GM18861 (cell line): ENCODE measurements around the gene CTF1.
"Not testable (repeated sequence)": the region's sequence is repeated elsewhere in the genome, so short reads cannot be mapped to it uniquely, and the experiment has no call there.

Experiments used
- ATAC-seq: cut with Tn5 transposase; IDR thresholded peaks from one replicate; pipeline ENCODE4 v1.9.1; 2021; ENCODE audit not compliant: unreplicated experiment

Gene CTF1

DNA sequence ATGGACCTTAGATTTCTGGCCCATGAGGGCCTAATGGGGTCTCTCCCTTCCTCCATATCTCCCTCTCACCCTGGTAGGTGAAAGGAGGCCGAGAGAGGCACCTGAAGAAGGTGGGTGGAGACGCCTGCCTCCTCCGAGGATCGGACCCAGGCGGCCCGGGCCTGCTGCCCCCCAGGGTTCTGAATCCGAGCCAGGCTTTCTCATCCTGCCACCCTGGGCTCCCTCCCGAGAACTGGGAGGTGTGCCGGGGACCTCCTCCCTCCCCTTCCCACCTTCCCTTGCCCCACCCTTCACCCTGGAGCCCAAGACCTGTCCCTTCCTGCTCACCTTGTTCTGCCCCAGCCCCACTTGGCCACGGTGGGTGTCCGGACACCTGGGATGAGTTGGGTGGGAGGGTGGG, 32.0 kb downstream of the CTF1 start:
- ATAC-seq = no peak

DNA sequence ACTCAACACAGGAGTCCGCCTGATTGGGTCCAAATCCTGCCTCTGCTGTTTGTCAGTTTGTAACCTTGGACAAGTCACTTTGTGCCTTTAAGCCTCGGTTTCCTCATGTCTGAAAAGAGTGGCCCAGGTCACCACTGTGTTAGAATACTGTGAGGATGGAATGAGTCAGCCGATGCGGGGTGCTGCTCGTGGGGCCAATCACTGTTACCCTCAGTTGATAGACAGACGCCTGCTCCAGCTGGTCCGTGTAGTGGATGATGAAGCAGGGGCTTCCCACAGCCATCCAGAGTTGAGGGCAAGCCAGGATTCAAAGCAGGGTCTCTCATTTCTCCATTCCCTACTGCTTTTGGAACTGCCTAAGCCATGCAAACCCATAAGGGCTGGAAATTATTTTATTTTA, 32.8 kb downstream of the CTF1 start:
- no peak for ATAC-seq

DNA sequence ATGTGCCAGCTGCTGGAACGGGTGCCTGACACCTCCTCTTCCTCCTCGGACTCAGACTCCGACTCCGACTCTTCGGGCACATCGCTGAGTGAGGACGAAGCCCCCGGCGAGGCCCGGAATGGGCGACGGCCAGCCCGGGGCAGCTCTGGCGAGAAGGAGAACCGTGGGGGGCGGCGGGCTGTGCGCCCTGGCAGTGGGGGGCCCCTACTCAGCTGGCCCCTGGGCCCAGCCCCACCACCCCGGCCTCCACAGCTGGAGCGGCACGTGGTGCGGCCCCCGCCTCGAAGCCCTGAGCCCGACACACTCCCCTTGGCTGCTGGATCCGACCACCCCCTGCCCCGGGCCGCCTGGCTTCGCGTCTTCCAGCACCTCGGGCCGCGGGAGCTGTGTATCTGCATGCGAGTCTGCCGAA, 33.8 kb downstream of the CTF1 start:
- ATAC-seq = no peak

DNA sequence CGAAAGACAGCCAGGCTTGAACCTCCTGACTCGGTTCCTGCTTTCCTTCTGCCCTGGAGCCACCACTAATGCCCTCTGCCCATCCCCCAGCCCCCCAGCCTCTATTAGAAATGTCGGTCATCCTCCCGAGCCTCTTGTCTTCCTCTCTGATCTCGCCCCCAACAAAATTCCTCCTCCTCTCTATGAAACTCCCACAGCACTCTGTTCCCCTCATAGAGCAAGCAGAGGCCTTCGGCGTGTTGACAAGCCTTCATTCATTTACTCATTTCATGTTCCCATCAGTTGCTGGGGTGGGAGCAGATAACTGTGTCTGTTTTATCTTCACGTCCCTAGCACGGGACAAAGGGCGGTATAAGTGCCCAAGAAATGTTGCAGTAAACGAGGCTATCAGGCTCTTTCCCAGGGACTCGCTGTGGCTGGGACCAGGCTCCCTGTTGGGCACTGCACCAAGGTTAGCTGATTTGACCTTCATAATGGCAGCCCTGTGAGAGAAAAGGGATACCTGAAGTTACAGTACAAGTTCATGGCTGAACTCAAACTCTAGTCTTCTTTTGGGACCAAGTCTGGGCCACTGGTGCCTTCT, 34.7 kb downstream of the CTF1 start:
- ATAC-seq = no peak

DNA sequence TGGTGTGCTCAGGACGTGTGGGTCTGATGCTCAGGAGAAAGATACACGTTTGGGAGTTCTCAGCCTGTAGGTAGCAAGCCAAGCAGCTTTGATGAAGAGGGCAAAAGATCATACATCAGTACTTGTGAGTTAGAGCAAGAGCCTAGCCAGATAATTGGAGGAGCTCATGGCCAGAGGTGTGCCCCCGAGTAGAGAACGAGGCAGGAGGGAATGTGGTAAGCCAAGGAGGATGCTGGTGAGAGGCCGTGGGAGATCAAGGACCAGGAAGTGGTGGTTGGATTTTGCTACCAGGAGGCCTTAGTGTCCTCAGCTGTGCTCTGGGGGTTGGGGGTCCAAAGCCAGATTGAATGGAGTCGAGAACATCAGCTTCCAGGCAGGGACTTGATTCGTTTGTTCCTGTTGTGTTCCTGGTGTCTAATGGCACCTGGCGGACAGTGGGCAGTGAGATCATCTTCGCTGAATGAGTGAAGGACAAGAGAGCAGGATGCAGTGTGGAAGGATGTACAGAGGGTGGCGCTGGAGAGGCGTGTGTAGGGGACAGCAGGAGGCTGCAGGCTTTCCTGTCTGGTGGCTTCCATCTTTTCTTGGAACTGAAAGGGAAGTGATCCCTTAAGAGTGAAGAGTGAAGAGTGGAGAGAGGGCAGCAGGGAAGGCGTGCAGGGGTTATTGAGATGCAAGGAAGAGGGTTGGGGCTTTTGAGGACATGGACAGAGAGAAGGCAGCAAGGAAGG, 38.6 kb downstream of the CTF1 start:
- no peak for ATAC-seq

DNA sequence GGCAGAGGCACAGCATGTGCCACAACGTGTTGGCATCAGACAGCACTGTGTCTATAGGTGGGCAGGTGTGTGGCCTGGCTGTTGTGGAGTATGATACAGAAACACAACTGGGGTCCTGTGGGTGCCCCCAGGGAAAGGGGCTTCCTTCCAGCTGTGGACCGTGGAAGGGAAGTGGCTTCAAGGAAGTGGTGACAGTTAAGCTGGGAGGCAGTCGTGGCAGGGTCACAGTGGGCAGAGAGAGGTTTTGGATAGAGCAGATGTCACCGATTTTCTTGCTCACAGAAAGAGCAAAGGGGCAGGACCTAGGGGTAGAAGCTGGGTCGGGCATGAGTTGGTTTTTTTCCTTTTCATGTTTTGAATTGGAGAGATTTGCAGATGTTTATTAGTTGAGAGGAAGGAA, 41.3 kb downstream of the CTF1 start:
- no peak for ATAC-seq

DNA sequence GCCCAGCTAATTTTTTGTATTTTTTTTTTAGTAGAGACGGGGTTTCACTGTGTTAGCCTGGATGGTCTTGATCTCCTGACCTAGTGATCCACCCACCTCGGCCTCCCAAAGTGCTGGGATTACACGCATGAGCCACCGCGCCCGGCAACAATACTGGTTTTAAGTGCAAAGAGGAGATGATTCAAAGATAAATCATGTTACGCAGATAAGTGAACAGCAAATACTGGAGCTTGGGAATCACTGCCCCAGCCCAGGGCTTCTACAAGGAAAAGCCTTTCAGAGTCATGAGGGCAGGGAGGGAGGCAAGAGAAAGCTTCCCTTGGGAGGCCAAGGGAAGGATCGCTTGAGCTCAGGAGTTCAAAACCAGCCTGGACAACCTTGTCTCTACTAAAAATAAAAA, 43.2 kb downstream of the CTF1 start:
- ATAC-seq = not testable (repeated sequence)

DNA sequence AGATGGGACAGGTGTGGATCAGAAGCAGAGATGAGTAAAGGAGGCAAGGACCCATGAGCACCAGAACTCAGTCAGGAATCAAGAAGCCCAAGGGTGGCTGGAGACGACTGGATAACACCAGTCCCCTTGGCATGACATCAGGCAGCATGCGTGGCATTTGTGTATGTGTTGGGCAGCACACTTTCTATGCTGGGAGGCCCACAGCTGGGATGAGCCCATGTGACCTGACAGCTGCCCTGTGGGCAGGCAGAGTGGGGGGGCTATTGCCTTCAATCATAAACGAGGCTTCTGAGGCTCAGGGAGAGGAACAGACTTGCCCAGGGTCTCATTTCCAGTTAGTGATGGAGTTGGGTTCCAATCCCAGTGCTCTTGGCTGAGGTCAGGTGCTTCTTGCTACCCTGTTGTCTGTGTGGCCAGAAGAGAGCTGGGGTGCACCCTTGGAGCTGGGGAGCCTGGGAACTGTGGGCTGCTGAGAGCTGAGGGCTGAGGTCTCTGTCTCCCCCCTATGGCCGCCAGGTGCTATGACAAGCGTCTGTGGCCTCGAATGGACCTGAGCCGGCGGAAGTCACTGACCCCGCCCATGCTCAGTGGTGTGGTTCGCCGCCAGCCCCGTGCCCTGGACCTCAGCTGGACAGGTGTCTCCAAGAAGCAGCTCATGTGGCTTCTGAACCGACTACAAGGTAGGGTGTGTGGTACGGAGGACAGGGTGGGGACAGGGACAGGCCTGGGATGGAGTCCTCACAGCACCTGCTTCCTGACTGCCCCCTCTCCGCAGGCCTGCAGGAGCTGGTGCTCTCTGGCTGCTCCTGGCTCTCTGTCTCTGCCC, 45.4 kb downstream of the CTF1 start:
- ATAC-seq = peak; percentile 63

DNA sequence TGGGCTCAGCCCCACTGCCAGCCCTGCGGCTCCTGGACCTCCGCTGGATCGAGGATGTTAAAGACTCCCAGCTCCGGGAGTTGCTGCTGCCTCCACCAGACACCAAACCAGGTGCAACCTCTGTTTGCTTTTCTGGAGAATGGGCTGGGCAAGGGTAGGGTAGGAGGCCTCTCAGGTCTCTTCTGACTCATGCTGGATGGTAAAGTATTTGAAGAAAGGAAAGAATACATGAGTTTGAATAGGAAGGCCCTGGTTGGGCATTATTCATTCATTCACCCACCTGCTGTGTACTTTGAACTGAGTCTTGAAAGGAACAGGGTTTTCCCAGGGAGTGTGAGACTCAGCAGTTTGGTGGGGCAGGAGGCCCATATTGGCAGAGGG, 46.0 kb downstream of the CTF1 start:
- no peak for ATAC-seq

DNA sequence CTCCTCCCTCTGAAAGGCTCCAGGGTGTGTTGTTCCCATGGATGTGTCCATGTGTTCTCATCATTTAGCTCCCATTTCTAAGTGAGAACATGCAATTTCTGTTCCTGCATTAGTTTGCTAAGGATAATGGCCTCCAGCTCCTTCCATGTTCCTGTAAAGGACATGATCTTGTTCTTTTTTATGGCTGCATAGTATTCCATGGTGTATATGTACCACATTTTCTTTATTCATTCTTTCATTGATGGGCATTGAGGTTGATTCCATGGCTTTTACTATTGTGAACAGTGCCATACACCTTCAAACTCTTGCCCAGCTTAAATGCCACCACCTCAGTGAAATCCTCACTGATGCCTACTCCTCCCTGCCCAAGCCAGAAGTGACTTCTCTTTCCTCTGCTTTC, 47.9 kb downstream of the CTF1 start:
- no peak for ATAC-seq

DNA sequence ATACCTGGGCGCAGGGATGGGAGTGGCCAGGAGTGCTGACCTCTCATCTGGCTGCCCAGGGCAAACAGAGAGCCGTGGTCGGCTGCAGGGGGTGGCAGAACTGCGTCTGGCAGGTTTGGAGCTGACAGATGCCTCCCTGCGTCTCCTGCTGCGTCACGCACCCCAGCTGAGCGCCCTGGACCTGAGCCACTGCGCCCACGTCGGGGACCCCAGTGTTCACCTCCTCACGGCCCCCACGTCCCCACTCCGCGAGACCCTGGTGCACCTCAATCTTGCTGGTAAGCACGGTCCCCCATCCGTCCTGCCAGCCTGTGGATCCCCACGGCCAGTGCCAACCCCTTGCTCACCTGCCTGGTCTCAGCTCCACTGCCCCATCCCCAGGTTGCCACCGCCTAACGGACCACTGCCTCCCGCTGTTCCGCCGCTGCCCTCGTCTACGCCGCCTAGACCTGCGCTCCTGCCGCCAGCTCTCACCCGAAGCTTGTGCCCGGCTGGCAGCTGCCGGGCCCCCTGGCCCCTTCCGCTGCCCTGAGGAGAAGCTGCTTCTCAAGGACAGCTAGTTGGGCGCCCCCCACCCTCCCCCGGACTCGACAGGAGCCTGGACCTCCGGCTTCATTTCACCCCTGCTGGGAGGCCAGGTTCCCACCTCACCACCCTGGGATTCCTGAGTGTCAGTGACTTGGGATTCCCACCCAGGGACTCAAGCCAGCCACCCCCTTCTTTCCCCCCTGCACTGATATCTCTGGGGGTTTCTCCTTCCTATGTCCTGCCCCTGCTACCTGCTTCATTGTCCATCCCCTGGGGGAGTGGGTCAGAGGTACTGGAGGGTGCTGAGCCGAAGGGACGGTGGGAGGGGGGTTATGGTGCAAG, 50.5 kb downstream of the CTF1 start:
- no peak for ATAC-seq

DNA sequence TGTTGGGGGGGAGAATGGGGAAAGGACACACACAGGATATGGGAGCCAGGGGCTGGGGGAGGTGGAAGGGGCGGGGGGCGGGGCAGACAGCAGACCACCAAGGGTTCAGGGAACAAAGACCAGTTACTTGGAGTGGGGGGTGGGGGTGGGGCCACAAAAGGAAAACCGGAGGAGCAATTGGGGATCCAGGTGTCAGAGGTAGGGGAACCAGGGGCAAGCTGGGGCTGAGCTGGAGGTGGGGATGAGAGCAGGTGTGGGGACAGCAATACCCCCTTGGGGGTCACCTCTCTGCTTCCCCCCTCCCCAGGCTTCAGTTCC, 51.1 kb downstream of the CTF1 start:
- no peak for ATAC-seq

DNA sequence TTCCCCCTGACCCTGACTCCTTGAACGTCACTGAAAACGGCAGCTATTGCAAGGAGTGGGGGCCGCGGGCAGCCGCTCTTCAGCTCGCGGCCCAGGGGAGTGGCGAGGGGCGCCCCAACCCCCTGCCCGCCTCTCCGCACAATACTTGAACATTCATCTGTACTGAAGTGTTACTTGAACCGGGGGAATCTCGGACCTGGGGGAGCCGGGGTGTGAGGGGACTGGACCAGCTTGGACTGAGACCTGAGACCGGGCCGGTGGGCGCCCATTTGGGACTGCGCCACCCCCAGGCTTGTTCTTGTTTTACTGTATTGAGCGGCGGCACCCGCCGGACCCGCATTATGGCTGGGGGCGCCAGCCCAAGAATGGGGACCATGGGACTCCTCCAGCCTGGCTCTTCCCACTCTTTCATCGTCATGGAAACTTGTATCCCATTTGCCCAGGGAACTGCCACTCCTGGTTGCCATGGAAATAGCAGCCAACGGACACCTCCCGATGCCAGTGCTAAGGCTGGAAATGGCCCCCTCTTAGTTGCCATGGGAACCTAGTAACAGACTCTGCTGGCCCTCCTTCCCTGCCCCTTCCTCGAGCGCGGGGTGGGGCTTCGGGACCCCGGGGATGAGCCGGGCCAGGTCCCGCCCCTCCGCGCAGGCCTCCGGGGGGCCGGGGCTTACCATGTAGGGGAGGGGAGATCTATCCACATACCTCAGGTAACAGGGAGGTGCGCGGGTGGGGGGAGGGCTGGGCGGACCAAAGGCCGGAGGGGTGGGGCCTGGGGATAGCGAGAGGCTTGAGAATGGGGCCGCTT, 51.6 kb downstream of the CTF1 start:
- no peak for ATAC-seq

DNA sequence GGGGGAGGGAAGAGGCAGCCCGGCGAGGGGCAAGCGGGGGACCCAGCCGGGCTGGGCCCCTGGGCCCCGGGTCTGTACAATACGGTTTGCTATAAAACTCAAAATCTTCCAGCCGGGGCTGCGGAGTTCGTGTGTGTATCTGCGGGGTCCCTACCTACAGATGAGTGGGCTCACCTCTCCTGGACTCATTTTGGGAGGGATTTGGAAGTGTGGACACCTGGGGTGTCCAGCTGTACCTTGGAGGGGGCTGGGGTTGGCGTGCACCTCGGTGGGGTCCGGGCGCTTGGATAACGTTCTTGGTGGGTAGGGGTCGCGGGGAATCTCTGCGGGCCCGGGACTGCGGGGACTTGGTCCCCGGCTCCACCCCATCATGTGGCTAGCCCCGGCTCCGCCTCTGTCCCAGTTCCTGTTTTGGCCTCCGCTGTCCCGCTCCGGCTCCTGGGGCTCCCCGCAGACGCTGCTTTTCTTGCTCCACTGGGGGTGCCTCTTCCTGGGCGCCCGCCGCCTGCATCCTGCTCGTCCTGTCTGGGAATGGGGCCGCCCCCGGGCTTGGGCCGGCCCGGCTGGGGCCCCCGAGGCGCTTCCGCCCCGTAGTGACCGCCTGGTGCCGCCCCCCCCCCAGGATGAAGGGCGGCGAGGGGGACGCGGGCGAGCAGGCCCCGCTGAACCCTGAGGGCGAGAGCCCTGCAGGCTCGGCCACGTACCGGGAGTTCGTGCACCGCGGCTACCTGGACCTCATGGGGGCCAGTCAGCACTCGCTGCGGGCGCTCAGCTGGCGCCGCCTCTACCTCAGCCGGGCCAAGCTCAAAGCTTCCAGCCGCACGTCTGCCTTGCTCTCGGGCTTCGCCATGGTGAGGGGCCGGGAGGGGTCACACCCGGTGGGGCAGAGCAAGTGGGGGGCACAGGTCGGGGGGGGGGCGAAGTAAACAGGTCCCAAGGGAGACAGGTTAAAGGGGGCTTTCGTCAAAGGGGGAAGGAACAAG, 52.5 kb downstream of the CTF1 start, which contains the start of gene ORAI3:
Gene ORAI3 (plus strand): TSS at position 402 of the 983 bp plus-strand sequence. CDS start 222 bp downstream, at position 624.
- peak; percentile 47 for ATAC-seq

DNA sequence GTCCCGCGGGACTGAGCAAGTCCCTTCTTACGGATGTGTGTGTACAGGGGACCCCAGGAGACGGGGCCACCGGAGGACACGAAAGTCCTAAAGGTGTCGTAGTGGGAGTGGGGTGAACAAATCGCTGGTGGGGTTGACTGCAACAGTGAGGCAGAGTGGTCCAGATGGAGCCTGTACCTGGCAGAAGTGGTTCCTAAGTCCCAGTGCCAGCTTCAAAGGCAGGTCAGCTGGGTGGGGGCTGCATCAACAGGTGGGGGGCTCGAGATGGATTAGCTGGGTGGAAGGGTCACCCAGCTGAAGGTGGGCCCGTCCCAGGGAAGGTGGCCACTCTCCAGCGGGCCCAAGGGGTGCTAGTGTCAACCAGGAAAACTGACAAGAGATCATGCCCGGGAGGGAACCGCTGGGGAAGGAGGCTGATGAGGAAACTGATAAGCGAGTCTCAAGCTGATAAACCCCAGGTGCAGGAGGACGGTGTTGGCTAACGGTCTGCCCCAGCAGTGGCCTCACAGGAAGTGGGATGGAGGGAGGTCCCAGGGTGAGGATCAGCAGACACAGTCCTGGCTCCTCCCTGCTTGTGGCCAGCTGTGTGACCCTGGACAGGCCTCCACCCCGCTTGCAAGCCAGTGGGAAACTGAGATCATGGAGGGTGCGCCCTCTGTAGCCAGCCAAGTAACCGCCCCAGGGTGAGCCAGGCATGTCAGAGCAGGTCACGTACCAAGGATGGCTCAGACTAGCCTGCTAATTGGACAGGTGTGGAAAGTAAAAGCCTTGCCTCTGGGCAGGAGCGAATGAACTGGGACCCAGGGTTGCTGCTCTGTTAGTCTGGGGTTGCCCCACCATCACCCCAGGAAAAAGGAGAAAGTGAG, 53.5 kb downstream of the CTF1 start:
- ATAC-seq = peak; percentile 47

DNA sequence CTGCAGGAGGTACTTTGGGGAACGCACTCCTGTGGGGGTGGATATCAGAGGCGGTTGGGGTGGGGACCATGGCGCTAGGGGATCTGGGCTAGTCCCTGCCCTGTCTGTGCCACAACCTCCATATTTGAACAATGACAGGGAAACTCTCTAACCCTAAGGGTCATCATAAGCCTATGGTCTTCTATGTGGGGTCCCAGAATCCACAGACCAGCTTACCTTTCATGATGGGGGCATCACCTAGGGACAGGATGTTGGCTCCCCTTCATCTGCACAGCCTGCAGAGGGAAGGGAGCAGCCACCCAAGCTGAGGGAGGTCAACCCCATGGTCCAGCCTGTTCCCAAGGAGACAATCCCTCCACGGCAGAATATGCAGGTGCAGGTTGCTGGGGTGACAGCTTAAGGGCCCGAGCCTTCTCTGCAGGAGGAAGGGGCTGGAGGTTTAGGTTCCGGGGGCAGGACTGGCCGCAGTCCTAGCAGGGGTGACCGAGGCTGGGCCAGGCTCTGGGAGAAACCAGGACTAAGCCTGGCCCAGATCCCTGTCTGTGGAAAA, 54.2 kb downstream of the CTF1 start:
- ATAC-seq = no peak

DNA sequence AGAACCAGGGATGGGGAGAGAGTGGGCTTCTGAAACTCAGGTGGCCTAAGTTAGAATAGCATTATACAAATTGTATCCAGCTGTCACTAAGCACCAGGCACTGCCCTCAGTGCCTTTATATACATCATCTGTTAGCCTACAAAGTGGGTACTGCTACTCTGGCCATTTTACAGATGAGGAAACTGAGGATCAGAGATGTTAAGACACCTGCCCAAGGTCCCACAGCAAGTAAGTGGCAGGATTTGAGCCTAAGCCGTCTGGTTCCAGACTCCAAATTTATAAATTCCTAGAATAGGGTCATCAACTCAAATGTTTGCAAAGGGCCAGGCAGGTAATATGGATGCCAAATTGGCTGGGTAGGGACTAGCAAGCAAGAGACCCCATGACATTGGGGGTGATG, 54.8 kb downstream of the CTF1 start:
- ATAC-seq = no peak

DNA sequence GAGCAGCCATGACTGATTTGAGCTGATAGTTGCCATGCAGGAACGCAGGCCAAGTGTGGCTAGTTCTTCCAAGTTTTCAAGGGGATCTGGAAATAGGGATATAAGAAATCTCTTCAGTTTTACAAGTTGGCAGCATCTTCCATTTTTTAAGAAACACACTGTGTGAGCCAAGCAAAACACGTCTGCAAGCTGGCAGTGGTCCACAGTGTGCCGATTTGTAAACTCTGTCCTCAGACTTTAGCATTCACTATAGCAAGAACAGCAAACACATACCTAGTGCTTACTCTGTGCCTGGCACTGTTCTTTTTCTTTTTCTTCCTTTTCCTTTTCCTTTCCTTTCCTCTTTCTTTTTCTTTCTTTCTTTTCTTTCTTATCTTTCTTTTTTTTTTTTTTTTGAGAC, 55.3 kb downstream of the CTF1 start:
- no peak for ATAC-seq
